KMS-11 (cell line): ENCODE data around the gene LETMD1.

Experiments
- H2AFZ ChIP-seq: fragments of 200-600 bp; sonication (generic); 2 replicates; pipeline ENCODE4 v1.6.1; 2016; ENCODE audit warnings: antibody characterized with exemption, mixed run types, low read depth
- H3K27ac ChIP-seq: fragments of 200-600 bp; sonication (generic); 2 replicates; pipeline ENCODE4 v1.6.1; 2016; ENCODE audit warnings: mild to moderate bottlenecking, mixed run types
- H3K27me3 ChIP-seq: fragments of 200-600 bp; sonication (generic); 2 replicates; pipeline ENCODE4 v1.6.1; 2017; ENCODE audit warnings: mild to moderate bottlenecking, low read depth, mixed run types, moderate library complexity; ENCODE audit not compliant: insufficient read depth
- H3K36me3 ChIP-seq: fragments of 200-600 bp; sonication (generic); 2 replicates; pipeline ENCODE4 v1.6.1; 2017; ENCODE audit warnings: mild to moderate bottlenecking, mixed run types; ENCODE audit not compliant: insufficient read depth
- H3K4me1 ChIP-seq: fragments of 200-600 bp; sonication (generic); 2 replicates; pipeline ENCODE4 v1.6.1; 2016; ENCODE audit warnings: mild to moderate bottlenecking, low read depth, mixed run types; ENCODE audit not compliant: poor library complexity, severe bottlenecking
- H3K4me2 ChIP-seq: fragments of 200-600 bp; sonication (generic); 2 replicates; pipeline ENCODE4 v1.7.0; 2016; ENCODE audit warnings: mild to moderate bottlenecking, mixed run types
- H3K4me3 ChIP-seq: fragments of 200-600 bp; sonication (generic); IDR thresholded peaks from 2 replicates; pipeline ENCODE4 v1.6.1; 2017; ENCODE audit warnings: low read depth, low read length, mixed read lengths; ENCODE audit not compliant: insufficient read depth
- H3K79me2 ChIP-seq: fragments of 200-600 bp; sonication (generic); 2 replicates; pipeline ENCODE4 v1.6.1; 2016; ENCODE audit warnings: low read depth, mixed run types; ENCODE audit not compliant: insufficient read depth
- H3K9ac ChIP-seq: fragments of 200-600 bp; sonication (generic); 2 replicates; pipeline ENCODE4 v1.6.1; 2016; ENCODE audit warnings: mild to moderate bottlenecking, mixed run types
- H4K20me1 ChIP-seq: fragments of 200-600 bp; sonication (generic); 2 replicates; pipeline ENCODE4 v1.6.1; 2016; ENCODE audit warnings: mild to moderate bottlenecking, mixed run types; ENCODE audit not compliant: insufficient read depth
- CTCF ChIP-seq: fragments of 200-600 bp; sonication (generic); conservative IDR thresholded peaks from 2 replicates; pipeline ENCODE4 v1.6.1; 2017; ENCODE audit warnings: low read depth, mild to moderate bottlenecking, antibody characterized with exemption, low read length, moderate library complexity, mixed read lengths

LETMD1 gene

DNA sequence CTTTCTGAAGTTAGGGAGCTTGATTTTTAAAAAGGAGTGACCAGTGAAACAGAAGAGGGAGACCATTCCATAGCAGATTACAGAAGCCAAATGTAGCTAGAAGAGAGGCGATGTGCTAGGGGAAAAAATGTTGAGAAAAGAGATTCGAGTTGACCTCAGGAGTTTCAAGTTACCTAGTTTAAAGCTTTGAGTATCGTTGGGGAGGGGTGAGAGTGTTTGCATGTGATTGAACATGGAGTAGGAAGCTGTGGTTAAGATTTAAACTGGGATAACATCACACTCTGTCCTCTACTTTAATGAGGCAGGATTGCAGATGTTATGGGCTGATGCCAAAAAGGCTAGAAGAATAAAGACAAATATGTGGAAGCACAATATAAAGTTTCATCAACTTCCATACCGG lies 3.7 kb downstream of the LETMD1 start:
- peaks cover 41% of the 10 kb centered on the region for H3K4me1 ChIP-seq
- H3K4me3 ChIP-seq = no peak overlapping the region
- no peaks in the 10 kb centered on the region for H3K27me3 ChIP-seq
- peak overlapping the region; percentile 90; the same call in 1 of the 2 replicates for H3K4me2 ChIP-seq
- H3K79me2 ChIP-seq = peaks cover 19% of the 10 kb centered on the region
- H3K9ac ChIP-seq = no peak overlapping the region
- H3K27ac ChIP-seq = peak overlapping the region; percentile 42; the same call in 1 of the 2 replicates
- H4K20me1 ChIP-seq = no peaks in the 10 kb centered on the region
- TF ChIP-seq CTCF = no peak
- peaks cover 2% of the 10 kb centered on the region; the same call in 1 of the 2 replicates for H3K36me3 ChIP-seq
- H2AFZ ChIP-seq = no peak overlapping the region

- H3K79me2 ChIP-seq = peaks cover 6% of the 10 kb centered on the region; the same call in 1 of the 2 replicates
- TF ChIP-seq CTCF = no peak
- H3K9ac ChIP-seq = no peak overlapping the region
- no peak overlapping the region for H2AFZ ChIP-seq
- no peak overlapping the region for H3K4me2 ChIP-seq
- no peak overlapping the region for H3K27ac ChIP-seq
- H3K4me3 ChIP-seq = no peak overlapping the region
- H3K27me3 ChIP-seq = no peaks in the 10 kb centered on the region
- peaks cover 5% of the 10 kb centered on the region; the same call in 1 of the 2 replicates for H3K36me3 ChIP-seq
- peaks cover 26% of the 10 kb centered on the region for H3K4me1 ChIP-seq
- H4K20me1 ChIP-seq = no peaks in the 10 kb centered on the region
These were observed 6.9 kb downstream of the LETMD1 start for GRCh38 chr12:51055060-51055459.

- Histone ChIP-seq H3K4me3 (no peak overlapping the region), H3K27ac (no peak overlapping the region), H2AFZ (no peak overlapping the region), H4K20me1 (no peaks in the 10 kb centered on the region), H3K4me2 (no peak overlapping the region), H3K9ac (no peak overlapping the region), H3K36me3 (peaks cover 5% of the 10 kb centered on the region; the same call in 1 of the 2 replicates), H3K4me1 (peaks cover 14% of the 10 kb centered on the region), H3K27me3 (no peaks in the 10 kb centered on the region), H3K79me2 (no peaks in the 10 kb centered on the region)
- no peak for TF ChIP-seq CTCF
These were observed 8.1 kb downstream of the LETMD1 start for GRCh38 chr12:51056242-51056641.

- H3K9ac ChIP-seq = no peak overlapping the region
- no peak for TF ChIP-seq CTCF
- H3K27ac ChIP-seq = no peak overlapping the region
These were observed 11.0 kb downstream of the LETMD1 start for GRCh38 chr12:51059086-51059485.

More at GRCh38 chr12:51059086-51059485, 11.0 kb downstream of the LETMD1 start:
- Histone ChIP-seq H3K36me3 (peaks cover 5% of the 10 kb centered on the region; the same call in 1 of the 2 replicates), H3K27me3 (no peaks in the 10 kb centered on the region), H3K4me3 (no peak overlapping the region), H3K79me2 (no peaks in the 10 kb centered on the region), H4K20me1 (no peaks in the 10 kb centered on the region), H2AFZ (no peak overlapping the region), H3K4me2 (no peak overlapping the region), H3K4me1 (no peaks in the 10 kb centered on the region)
